ENCODE measurements around the gene TIAM1.

TIAM1 gene

GRCh38 chr21:31180256-31181081 lies 163.6 kb downstream of the TIAM1 start:
- H3K36me3 ChIP-seq (ENCODE audit: control insufficient read depth in 4 of 4, insufficient read depth in 4 of 4, low read length in 3 of 4), result peaks cover 0 to 7% (median 0%) of the 10 kb centered on the region in 4 experiments
- peak; percentile 56 to 72 (median 65) for DNase-seq
- H3K27me3 ChIP-seq (replicated peaks in 2 of 5; ENCODE audit: control insufficient read depth in 4 of 5, insufficient read depth in 5 of 5, low read length in 4 of 5), result no peaks in the 10 kb centered on the region
- H3K9me3 ChIP-seq (ENCODE audit: control extremely low read depth in 1 of 5, control insufficient read depth in 4 of 5, insufficient read depth in 2 of 5, low read depth in 1 of 5, low read length in 4 of 5), result no peaks in the 10 kb centered on the region
- ChIA-PET POLR2A (no interaction called here), CTCF (interaction anchor here (0.9 to 7.5 kb wide), 13 partner anchors 9 to 86 kb away, joined by 3 to 94 read pairs (median 4); no protein-coding TSS in a partner anchor)
- H3K4me1 ChIP-seq (ENCODE audit: control extremely low read depth in 1 of 4, control insufficient read depth in 4 of 4, insufficient read depth in 4 of 4, low read length in 3 of 4), result peaks cover 7 to 30% (median 26%) of the 10 kb centered on the region in 4 experiments
- 48% methylated on average over 4 of the region's 5 CpGs for WGBS (ENCODE audit: insufficient coverage)
- no peak overlapping the region for H3K27ac ChIP-seq (ENCODE audit: insufficient read depth in 1 of 2, low read depth in 1 of 2, low read length in 2 of 2, poor library complexity in 1 of 2, severe bottlenecking in 2 of 2)
- no peak overlapping the region for H3K4me3 ChIP-seq (ENCODE audit: control insufficient read depth in 1 of 7, extremely low read depth in 1 of 7, insufficient read depth in 4 of 7, low read depth in 2 of 7, low read length in 6 of 7)

- peaks cover 7 to 44% (median 43%) of the 10 kb centered on the region in 4 experiments for H3K4me1 ChIP-seq (ENCODE audit: control extremely low read depth in 1 of 4, control insufficient read depth in 4 of 4, insufficient read depth in 4 of 4, low read length in 3 of 4)
- ChIA-PET POLR2A (interaction anchor here (0.7 kb wide), 1 partner anchor 1393 kb away, joined by 3 read pairs; no protein-coding TSS in a partner anchor), CTCF (interaction anchor here (0.6 to 3.3 kb wide), 7 partner anchors 10 to 1431 kb away, joined by 3 to 14 read pairs (median 3); no protein-coding TSS in a partner anchor)
- peaks cover 0 to 9% (median 0%) of the 10 kb centered on the region in 5 experiments for H3K27me3 ChIP-seq (replicated peaks in 2 of 5; ENCODE audit: control insufficient read depth in 4 of 5, insufficient read depth in 5 of 5, low read length in 4 of 5)
- no peak for DNase-seq
- no peak overlapping the region for H3K27ac ChIP-seq (ENCODE audit: insufficient read depth in 1 of 2, low read depth in 1 of 2, low read length in 2 of 2, poor library complexity in 1 of 2, severe bottlenecking in 2 of 2)
- 69% methylated on average over 2 of the region's 4 CpGs for WGBS (ENCODE audit: insufficient coverage)
- no peaks in the 10 kb centered on the region for H3K36me3 ChIP-seq (ENCODE audit: control insufficient read depth in 4 of 4, insufficient read depth in 4 of 4, low read length in 3 of 4)
- no peak overlapping the region for H3K4me3 ChIP-seq (ENCODE audit: control insufficient read depth in 1 of 7, extremely low read depth in 1 of 7, insufficient read depth in 4 of 7, low read depth in 2 of 7, low read length in 6 of 7)
- H3K9me3 ChIP-seq (ENCODE audit: control extremely low read depth in 1 of 5, control insufficient read depth in 4 of 5, insufficient read depth in 2 of 5, low read depth in 1 of 5, low read length in 4 of 5), result no peaks in the 10 kb centered on the region
Observed at GRCh38 chr21:31176725-31177124, 167.3 kb downstream of the TIAM1 start.

- no peaks in the 10 kb centered on the region for H3K9me3 ChIP-seq (ENCODE audit: control extremely low read depth in 1 of 5, control insufficient read depth in 4 of 5, insufficient read depth in 2 of 5, low read depth in 1 of 5, low read length in 4 of 5)
- no peaks in the 10 kb centered on the region for H3K36me3 ChIP-seq (ENCODE audit: control insufficient read depth in 4 of 4, insufficient read depth in 4 of 4, low read length in 3 of 4)
- H3K27ac ChIP-seq (ENCODE audit: insufficient read depth in 1 of 2, low read depth in 1 of 2, low read length in 2 of 2, poor library complexity in 1 of 2, severe bottlenecking in 2 of 2), result no peak overlapping the region
- peak overlapping the region in 1 of 7 experiments; percentile 38 for H3K4me3 ChIP-seq (ENCODE audit: control insufficient read depth in 1 of 7, extremely low read depth in 1 of 7, insufficient read depth in 4 of 7, low read depth in 2 of 7, low read length in 6 of 7)
- POLR2A ChIA-PET, result interaction anchor here (0.7 kb wide), 1 partner anchor 1976 kb away, joined by 4 read pairs; no protein-coding TSS in a partner anchor
- CTCF ChIA-PET, result interaction anchor here (0.6 to 3.3 kb wide), 11 partner anchors 9 to 1432 kb away, joined by 3 to 14 read pairs (median 3); no protein-coding TSS in a partner anchor
- H3K27me3 ChIP-seq (replicated peaks in 2 of 5; ENCODE audit: control insufficient read depth in 4 of 5, insufficient read depth in 5 of 5, low read length in 4 of 5), result peaks cover 0 to 9% (median 0%) of the 10 kb centered on the region in 5 experiments
- H3K4me1 ChIP-seq (ENCODE audit: control extremely low read depth in 1 of 4, control insufficient read depth in 4 of 4, insufficient read depth in 4 of 4, low read length in 3 of 4), result peaks cover 7 to 44% (median 42%) of the 10 kb centered on the region in 4 experiments
- peak in 2 of 3 donors; percentile 55 to 64 for DNase-seq
- no CpG with 5 or more reads among the region's 2 CpGs for WGBS (ENCODE audit: insufficient coverage)
Observed at GRCh38 chr21:31176080-31176551, 167.9 kb downstream of the TIAM1 start.

- Histone ChIP-seq H3K27ac (ENCODE audit: insufficient read depth in 1 of 2, low read depth in 1 of 2, low read length in 2 of 2, poor library complexity in 1 of 2, severe bottlenecking in 2 of 2) (no peak overlapping the region), H3K27me3 (replicated peaks in 2 of 5; ENCODE audit: control insufficient read depth in 4 of 5, insufficient read depth in 5 of 5, low read length in 4 of 5) (peaks cover 0 to 9% (median 0%) of the 10 kb centered on the region in 5 experiments), H3K36me3 (ENCODE audit: control insufficient read depth in 4 of 4, insufficient read depth in 4 of 4, low read length in 3 of 4) (no peaks in the 10 kb centered on the region), H3K4me3 (ENCODE audit: control insufficient read depth in 1 of 7, extremely low read depth in 1 of 7, insufficient read depth in 4 of 7, low read depth in 2 of 7, low read length in 6 of 7) (peak overlapping the region in 2 of 7 experiments; percentile 33 to 34), H3K4me1 (ENCODE audit: control extremely low read depth in 1 of 4, control insufficient read depth in 4 of 4, insufficient read depth in 4 of 4, low read length in 3 of 4) (peaks cover 7 to 44% (median 39%) of the 10 kb centered on the region in 4 experiments), H3K9me3 (ENCODE audit: control extremely low read depth in 1 of 5, control insufficient read depth in 4 of 5, insufficient read depth in 2 of 5, low read depth in 1 of 5, low read length in 4 of 5) (no peaks in the 10 kb centered on the region)
- ChIA-PET CTCF (interaction anchor here (1.2 to 3.6 kb wide), 7 partner anchors 15 to 75 kb away, joined by 3 to 17 read pairs (median 5); no protein-coding TSS in a partner anchor), POLR2A (no interaction called here)
- 8% methylated on average over 23 of the region's 25 CpGs for WGBS (ENCODE audit: insufficient coverage)
- DNase-seq, result peak; percentile 74 to 94 (median 83)
Observed at GRCh38 chr21:31173881-31174555, 170.0 kb downstream of the TIAM1 start.

- Histone ChIP-seq H3K27me3 (replicated peaks in 2 of 5; ENCODE audit: control insufficient read depth in 4 of 5, insufficient read depth in 5 of 5, low read length in 4 of 5) (peaks cover 0 to 9% (median 0%) of the 10 kb centered on the region in 5 experiments), H3K9me3 (ENCODE audit: control extremely low read depth in 1 of 5, control insufficient read depth in 4 of 5, insufficient read depth in 2 of 5, low read depth in 1 of 5, low read length in 4 of 5) (no peaks in the 10 kb centered on the region), H3K27ac (ENCODE audit: insufficient read depth in 1 of 2, low read depth in 1 of 2, low read length in 2 of 2, poor library complexity in 1 of 2, severe bottlenecking in 2 of 2) (no peak overlapping the region), H3K4me3 (ENCODE audit: control insufficient read depth in 1 of 7, extremely low read depth in 1 of 7, insufficient read depth in 4 of 7, low read depth in 2 of 7, low read length in 6 of 7) (no peak overlapping the region), H3K36me3 (ENCODE audit: control insufficient read depth in 4 of 4, insufficient read depth in 4 of 4, low read length in 3 of 4) (no peaks in the 10 kb centered on the region), H3K4me1 (ENCODE audit: control extremely low read depth in 1 of 4, control insufficient read depth in 4 of 4, insufficient read depth in 4 of 4, low read length in 3 of 4) (peaks cover 7 to 36% (median 32%) of the 10 kb centered on the region in 4 experiments)
- ChIA-PET POLR2A (no interaction called here), CTCF (interaction anchor here (1.1 to 3.6 kb wide), 3 partner anchors 8 to 73 kb away, joined by 3 to 17 read pairs (median 4); no protein-coding TSS in a partner anchor)
- WGBS (ENCODE audit: insufficient coverage), result 83% methylated on average over 3 of the region's 6 CpGs
- no peak for DNase-seq
Observed at GRCh38 chr21:31172328-31172727, 171.7 kb downstream of the TIAM1 start.

GRCh38 chr21:31164713-31165694 lies 179.1 kb downstream of the TIAM1 start:
- WGBS (ENCODE audit: insufficient coverage), result 100% methylated on average over 3 of the region's 8 CpGs
- Histone ChIP-seq H3K9me3 (ENCODE audit: control extremely low read depth in 1 of 5, control insufficient read depth in 4 of 5, insufficient read depth in 2 of 5, low read depth in 1 of 5, low read length in 4 of 5) (no peaks in the 10 kb centered on the region), H3K4me1 (ENCODE audit: control extremely low read depth in 1 of 4, control insufficient read depth in 4 of 4, insufficient read depth in 4 of 4, low read length in 3 of 4) (peaks cover 0 to 4% (median 1%) of the 10 kb centered on the region in 4 experiments), H3K27ac (ENCODE audit: insufficient read depth in 1 of 2, low read depth in 1 of 2, low read length in 2 of 2, poor library complexity in 1 of 2, severe bottlenecking in 2 of 2) (no peak overlapping the region), H3K36me3 (ENCODE audit: control insufficient read depth in 4 of 4, insufficient read depth in 4 of 4, low read length in 3 of 4) (peaks cover 0 to 3% (median 0%) of the 10 kb centered on the region in 4 experiments), H3K4me3 (ENCODE audit: control insufficient read depth in 1 of 7, extremely low read depth in 1 of 7, insufficient read depth in 4 of 7, low read depth in 2 of 7, low read length in 6 of 7) (no peak overlapping the region), H3K27me3 (replicated peaks in 2 of 5; ENCODE audit: control insufficient read depth in 4 of 5, insufficient read depth in 5 of 5, low read length in 4 of 5) (no peaks in the 10 kb centered on the region)
- ChIA-PET CTCF (interaction anchor here (1.2 kb wide), 1 partner anchor 9 kb away, joined by 3 read pairs; no protein-coding TSS in a partner anchor), POLR2A (no interaction called here)
- DNase-seq, result no peak

Measured in common myeloid progenitor, CD34-positive (primary cell).